SK-N-MC (cell line): ENCODE results near the gene ZNF22.

Source experiments
- EZH2 ChIP-seq: fragments of 200-600 bp; sonication (generic); IDR thresholded peaks from one replicate; pipeline ENCODE4 v1.6.1; 2017; ENCODE audit warnings: antibody characterized with exemption
- FOXP2 ChIP-seq: optimal IDR thresholded peaks from 2 replicates; pipeline ENCODE3; 2011; ENCODE audit warnings: mild to moderate bottlenecking, moderate library complexity; ENCODE audit not compliant: insufficient read depth; ENCODE audit errors: extremely low read length, control extremely low read depth
- POLR2AphosphoS5 ChIP-seq: IDR thresholded peaks from 2 replicates; pipeline ENCODE4 v1.6.1; 2012; ENCODE audit warnings: mild to moderate bottlenecking, low read depth, low read length, borderline replicate concordance

DNA sequence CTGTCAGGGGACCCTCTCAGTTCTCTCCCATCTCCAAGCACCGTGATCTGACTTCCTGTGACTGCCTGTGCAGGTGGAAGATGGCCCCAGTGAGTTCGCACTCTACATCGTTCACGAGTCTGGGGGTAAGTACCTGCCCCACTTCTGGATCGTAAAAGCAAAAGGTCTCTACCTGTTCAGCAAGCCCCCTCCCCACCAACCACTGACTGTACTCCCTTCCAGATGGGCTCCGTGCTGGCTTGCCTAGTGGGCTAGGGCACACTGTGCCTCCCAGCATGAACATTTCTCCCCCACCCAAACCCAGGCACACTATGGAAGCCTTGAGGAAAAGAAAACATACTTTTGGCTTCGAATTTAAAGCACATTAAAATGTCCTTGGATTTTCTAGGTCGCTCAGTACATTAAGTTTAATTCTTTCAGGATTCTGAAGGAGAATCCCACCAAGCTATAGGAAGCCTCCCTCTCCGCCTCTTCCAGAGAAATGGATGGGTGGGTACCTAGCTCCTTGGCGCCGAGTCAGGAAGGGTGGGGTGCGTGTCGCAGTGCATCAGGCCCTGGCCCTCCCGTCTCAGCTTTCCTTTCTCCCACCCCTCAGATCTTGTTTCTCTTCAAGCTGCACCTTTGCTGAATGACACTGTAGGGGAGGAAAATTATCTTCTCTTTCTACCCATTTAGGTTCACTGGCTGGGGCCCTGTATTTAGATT is 11.0 kb upstream of the ZNF22 start:
- no peak for TF ChIP-seq POLR2AphosphoS5
- no peak for TF ChIP-seq EZH2
- no peak for TF ChIP-seq FOXP2
